HG03139 (cell line): ENCODE measurements around the gene TCF15.
"Not testable (repeated sequence)": the region's sequence is repeated elsewhere in the genome, so short reads cannot be mapped to it uniquely, and the experiment has no call there.

Source experiments
- ATAC-seq: cut with Tn5 transposase; IDR thresholded peaks from one replicate; pipeline ENCODE4 v1.9.1; 2021; ENCODE audit not compliant: unreplicated experiment

TCF15 gene

GRCh38 chr20:584161-584970 is 25.7 kb downstream of the TCF15 start:
- ATAC-seq = no peak

- no peak for ATAC-seq
These were observed 27.9 kb downstream of the TCF15 start for GRCh38 chr20:582204-582603.

GRCh38 chr20:578940-579690 is 31.0 kb downstream of the TCF15 start:
- ATAC-seq = not testable (repeated sequence)

DNA sequence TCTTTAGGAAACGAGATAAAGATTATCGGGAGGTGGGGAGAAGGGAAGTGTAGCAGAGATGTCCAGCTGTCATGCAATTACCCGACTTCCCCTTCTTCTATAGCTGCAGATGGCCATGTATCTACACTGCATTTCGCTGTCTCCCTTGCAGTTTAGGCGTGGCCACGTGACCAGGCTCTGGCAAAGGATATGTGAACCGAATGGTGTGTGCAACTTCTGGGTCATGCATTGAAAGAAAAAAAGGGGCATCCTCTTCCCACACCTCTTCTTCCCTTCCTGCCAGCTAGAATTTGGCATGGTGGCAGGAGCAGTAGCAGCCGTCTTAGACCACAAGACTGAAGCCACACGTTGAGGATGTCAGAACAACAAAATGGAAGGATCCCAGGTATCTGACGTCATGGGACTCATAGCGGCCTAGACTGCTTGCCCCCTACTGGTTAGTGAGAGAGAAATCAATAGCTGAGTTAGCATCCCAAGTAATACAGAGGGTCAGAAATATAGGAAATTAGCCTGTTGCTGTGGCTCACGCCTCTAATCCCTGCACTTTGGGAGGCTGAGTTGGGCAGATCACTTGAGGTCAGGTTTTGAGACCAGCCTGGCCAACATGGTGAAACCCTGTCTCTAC is 32.8 kb downstream of the TCF15 start:
- ATAC-seq = no peak

GRCh38 chr20:576156-576555 is 34.0 kb downstream of the TCF15 start:
- no peak for ATAC-seq

DNA sequence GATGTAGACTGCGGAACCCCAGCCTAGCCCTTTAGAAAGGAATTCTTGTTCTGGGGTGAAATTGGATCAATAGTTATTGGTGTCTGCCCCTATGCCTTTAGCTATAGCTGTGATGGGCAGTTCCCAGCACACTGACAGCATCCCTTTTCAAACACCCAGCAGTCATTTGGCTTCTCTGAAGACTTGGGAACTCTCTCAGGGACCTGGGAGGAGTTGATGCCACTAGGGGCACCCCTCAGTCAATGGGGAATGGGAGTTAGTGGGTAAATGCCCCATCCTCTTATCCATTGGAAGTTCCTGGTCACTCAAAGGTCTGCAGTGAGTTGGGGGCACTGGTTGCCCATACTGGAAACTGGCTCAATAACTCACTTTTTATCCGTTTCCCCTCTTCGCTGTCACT is 34.9 kb downstream of the TCF15 start:
- no peak for ATAC-seq

GRCh38 chr20:574297-574942 is 35.7 kb downstream of the TCF15 start:
- no peak for ATAC-seq

DNA sequence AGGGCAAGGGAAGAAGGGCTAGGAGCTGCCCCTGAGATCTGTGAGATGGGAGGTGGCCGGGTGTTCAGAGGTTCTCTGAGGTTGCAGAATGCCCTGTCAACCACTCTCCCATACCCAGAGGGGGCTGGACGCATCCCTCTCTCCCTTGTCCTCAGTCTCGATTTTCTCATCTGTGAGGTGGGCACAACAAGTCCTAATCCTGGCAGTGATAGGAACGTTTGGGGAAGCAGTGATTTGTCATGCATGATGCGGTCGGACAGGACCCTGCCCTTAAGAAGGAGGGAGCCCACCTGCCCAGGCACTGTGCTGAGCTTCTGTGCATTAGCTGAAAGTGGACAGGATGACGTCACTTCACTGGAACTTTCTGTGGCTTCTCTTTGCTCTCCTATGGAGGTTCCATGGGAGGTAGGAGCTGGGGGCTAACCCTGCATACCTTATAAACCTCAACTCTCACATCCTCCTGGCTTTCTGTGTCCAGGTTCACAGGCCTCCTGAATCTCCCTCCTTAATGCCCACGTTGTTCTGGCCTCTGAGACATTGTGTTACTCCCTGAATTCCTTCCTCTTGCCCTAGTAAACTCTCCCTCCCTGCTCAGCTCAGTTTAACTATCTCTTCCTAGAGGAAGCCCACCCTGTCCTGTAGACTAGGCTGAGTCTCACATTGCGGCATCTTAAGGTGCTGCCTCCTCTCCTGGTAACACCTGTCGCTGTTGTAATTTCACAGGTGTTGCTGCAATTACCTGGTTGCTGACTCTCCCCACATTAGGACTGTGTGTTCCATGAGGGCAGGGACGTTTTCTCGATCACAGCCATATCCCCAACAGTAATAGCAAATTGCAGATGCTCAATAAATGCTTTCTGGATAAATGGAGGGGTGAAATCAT is 36.5 kb downstream of the TCF15 start:
- ATAC-seq = no peak

GRCh38 chr20:572727-573126 is 37.4 kb downstream of the TCF15 start:
- ATAC-seq = no peak

- no peak for ATAC-seq
These were observed 38.2 kb downstream of the TCF15 start for GRCh38 chr20:571754-572441.

DNA sequence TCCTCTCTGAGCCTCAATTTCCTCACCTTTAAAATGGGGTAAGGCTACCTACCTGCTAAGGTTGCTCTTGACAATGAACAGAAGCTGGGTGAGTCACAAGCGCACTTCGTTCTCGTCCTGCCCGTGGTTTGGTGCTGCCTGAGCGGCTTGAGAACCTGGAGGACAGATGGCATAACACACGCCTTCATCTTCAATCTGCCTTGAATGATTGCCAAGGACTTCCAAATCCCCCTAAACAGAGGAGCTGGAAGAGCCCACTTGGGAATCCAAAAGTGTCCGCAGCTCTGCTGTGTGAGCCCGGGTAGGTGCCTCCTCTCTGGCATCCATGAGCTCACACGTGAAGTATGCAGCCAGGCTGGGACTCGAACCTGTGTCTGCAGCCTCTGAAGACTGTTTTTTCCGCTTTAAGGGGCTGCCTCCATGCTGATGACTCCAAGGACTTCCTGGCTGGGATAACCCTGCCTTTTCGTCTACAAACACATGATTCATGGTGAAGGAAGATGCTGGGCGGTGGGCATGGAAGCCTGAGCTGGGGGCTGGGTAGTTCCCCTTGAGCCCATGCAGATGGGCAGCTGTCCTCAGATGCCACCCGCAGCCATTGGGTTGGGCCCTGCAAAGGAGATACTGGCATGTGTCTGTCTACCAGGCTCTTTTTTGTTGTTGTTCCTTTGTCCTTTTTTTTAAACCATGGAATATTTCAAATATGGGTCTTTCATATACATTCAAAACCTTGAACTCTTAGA is 41.3 kb downstream of the TCF15 start:
- ATAC-seq = no peak

- no peak for ATAC-seq
These were observed 41.9 kb downstream of the TCF15 start for GRCh38 chr20:568097-568652.

DNA sequence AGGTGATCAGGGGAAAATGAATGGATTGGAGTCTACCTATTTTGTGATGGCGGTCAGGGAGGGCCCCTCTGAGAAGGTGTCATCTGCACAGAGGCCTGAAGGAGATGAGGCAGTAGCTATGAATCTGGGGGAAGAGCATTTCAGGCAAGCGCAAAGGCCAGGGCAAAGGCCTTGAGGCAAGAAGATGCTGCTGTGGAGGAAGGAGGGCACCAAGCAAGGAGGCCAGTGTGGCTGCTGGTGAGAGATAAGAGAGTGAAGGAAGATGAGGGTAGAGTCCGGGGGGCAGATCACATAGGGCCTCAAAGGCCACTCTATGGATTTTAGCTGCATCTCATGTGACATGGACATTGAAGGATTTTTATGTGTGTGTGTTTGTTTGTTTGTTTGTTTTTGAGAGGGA is 45.9 kb downstream of the TCF15 start:
- ATAC-seq = no peak

GRCh38 chr20:563187-563586 is 46.9 kb downstream of the TCF15 start:
- no peak for ATAC-seq

DNA sequence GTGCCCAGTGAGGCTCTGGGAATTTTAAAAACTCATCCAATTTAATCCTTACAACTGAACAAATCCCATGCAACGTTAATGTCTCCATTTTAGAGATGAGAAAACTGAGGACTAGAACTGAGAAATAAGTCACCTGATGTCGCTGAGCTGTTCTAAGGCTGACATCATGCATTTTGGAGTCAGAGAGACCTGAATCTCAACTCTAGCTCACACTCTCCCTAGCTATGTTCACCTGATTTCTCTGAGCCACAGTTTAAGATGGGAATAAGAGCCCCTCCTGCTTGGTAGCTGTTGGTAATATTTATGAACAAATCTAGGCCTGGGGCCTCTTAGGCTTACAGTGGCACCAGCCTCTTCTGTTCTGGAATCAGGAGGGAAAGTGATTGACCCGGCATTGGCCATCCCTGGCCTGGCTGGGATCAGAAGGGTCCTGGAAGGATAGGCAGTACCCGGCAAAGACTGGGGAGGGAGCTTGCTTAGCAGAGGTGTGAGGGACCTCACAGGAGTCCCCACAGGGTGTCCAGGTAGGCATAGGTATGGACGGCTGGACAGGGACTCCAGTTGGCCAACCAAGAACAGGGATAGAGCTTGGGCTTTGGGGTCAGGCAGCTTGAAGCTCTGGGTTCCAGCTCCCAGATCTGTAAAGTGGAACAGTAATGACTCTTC is 47.7 kb downstream of the TCF15 start:
- ATAC-seq = no peak

- peak; percentile 76 for ATAC-seq
These were observed 48.5 kb downstream of the TCF15 start for GRCh38 chr20:561437-562231.

DNA sequence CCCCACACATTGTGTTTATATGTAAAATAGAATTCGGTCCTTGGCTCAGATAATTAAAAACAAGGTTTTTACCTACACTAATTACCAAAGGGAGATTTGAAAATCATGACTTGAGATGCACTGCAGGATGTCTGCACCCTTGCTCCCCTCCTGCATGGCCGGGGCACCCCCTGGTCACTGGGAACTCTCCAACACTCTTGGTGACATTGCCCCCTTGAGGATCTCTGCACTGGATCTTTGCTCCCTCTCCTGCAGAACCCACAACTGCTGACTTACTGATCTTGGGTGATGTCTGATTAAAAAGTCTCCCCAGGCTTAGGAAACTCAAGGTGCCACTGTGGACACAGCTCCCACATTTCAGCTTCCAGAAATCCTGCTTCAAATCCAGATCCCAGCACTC is 49.4 kb downstream of the TCF15 start:
- ATAC-seq = no peak

DNA sequence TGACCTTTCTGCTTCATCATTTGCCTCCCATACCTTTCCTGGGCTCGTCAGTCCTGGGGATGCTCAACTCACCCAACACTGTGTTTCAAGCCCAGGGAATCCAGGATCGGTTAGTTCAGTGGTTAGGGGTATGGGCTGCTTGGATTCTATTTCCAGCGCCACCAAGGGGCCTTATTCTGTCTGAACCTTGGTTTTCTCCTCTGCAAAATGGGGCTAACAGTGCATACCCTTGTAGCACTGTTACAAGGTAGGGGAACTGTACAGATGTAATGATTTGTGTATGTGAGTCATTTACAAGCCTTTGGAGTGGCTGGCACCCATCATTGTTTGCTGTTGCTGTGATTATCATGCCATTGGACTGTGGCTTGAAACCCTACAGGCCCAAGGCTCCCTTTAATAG is 52.0 kb downstream of the TCF15 start:
- no peak for ATAC-seq
